Measurements from ENCODE around the gene ZNF608.

ZNF608 gene

DNA sequence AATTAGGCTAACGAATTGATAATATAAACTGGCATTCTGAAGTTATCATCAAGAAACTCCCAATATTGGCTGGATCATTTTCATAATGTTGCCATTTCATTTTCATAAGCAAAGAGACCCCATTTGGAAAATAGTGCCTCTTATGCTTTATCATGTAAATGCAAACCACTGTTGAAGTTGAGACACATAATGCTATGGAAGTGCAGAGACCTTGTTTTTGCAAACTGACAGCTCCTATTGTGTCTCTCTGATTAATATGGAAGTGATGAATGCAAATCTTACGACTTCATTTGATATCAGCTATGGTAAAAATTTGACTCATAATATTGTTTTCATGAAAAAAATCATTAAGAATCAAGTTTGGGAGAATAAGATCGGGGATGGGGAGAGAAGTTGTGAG, 25.3 kb upstream of the ZNF608 start:
- no peaks in the 10 kb centered on the region for H3K4me1 Mint-ChIP-seq (ENCODE audit: low read depth)
- peaks cover 1% of the 10 kb centered on the region for H3K9me3 Mint-ChIP-seq
- H3K27me3 Mint-ChIP-seq = no peaks in the 10 kb centered on the region
- no peaks in the 10 kb centered on the region for H3K36me3 Mint-ChIP-seq (ENCODE audit: low read depth)
- DNase-seq = no peak
- H3K4me3 Mint-ChIP-seq = no peak overlapping the region
- no peak overlapping the region for H3K27ac Mint-ChIP-seq

DNA sequence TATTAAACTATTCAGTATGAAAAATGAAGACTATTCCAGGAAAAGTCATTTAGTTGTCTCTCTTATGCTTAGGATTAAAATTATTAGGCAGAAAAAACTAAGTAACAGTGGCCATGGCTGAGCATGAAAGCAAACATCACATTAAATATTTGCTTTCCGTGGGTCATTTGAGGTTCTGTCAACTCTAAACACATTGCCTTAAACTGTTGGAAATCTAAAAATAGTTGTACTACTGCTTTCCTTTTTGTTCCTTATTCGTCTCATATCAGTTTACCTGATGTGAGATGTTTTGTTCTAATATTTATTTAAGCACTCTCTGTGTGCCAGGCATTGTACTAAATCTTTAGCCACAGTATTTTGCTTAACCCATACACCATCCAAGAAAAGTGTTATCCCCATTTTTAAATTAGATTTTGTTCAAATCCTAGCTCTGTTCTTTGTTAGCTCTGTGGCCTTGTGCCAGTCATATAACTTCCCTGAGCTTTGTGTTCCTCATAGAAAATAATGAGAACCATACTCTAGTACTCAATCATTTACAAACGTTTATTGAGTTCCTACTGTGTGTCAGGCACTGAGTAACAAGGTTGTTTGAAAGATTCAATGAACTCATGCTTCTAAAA, 18.7 kb upstream of the ZNF608 start:
- no peak for DNase-seq
- Mint-ChIP-seq H3K36me3 (ENCODE audit: low read depth) (no peaks in the 10 kb centered on the region), H3K4me3 (no peak overlapping the region), H3K9me3 (peaks cover 3% of the 10 kb centered on the region), H3K27me3 (peaks cover 3% of the 10 kb centered on the region), H3K27ac (no peak overlapping the region), H3K4me1 (ENCODE audit: low read depth) (no peaks in the 10 kb centered on the region)

GRCh38 chr5:124764585-124764984, 18.1 kb upstream of the ZNF608 start:
- no peak overlapping the region for H3K27ac Mint-ChIP-seq
- no peaks in the 10 kb centered on the region for H3K4me1 Mint-ChIP-seq (ENCODE audit: low read depth)
- H3K36me3 Mint-ChIP-seq (ENCODE audit: low read depth) = no peaks in the 10 kb centered on the region
- peaks cover 3% of the 10 kb centered on the region for H3K27me3 Mint-ChIP-seq
- H3K9me3 Mint-ChIP-seq = peaks cover 3% of the 10 kb centered on the region
- no peak overlapping the region for H3K4me3 Mint-ChIP-seq
- DNase-seq = no peak

- no peak overlapping the region for H3K4me3 Mint-ChIP-seq
- H3K27ac Mint-ChIP-seq = no peak overlapping the region
- peaks cover 3% of the 10 kb centered on the region for H3K27me3 Mint-ChIP-seq
- no peaks in the 10 kb centered on the region for H3K4me1 Mint-ChIP-seq (ENCODE audit: low read depth)
- H3K9me3 Mint-ChIP-seq = no peaks in the 10 kb centered on the region
- DNase-seq = no peak
- no peaks in the 10 kb centered on the region for H3K36me3 Mint-ChIP-seq (ENCODE audit: low read depth)
Observed at GRCh38 chr5:124761010-124761409, 14.6 kb upstream of the ZNF608 start.

DNA sequence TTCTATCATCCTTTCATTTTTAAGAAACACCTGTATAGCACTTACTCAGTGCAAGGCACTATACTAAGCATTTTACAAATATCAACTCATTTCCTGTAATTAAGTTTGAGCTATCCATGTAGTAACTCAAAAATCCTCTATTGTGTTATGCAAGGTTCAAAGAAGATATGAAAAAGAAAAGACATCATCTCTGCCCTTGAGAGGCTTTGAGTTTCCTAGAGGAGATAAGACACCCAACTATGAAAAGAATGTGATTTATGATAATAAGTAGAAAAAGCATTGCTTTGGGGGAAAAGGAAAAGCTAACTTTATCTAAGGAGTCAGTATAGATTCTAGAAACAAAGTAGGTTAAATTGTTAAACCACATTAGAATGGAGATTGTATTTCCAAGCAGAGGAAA, 14.2 kb upstream of the ZNF608 start:
- Mint-ChIP-seq H3K27me3 (peaks cover 3% of the 10 kb centered on the region), H3K27ac (no peak overlapping the region), H3K4me1 (ENCODE audit: low read depth) (no peaks in the 10 kb centered on the region), H3K36me3 (ENCODE audit: low read depth) (no peaks in the 10 kb centered on the region), H3K9me3 (no peaks in the 10 kb centered on the region), H3K4me3 (no peak overlapping the region)
- DNase-seq = no peak

DNA sequence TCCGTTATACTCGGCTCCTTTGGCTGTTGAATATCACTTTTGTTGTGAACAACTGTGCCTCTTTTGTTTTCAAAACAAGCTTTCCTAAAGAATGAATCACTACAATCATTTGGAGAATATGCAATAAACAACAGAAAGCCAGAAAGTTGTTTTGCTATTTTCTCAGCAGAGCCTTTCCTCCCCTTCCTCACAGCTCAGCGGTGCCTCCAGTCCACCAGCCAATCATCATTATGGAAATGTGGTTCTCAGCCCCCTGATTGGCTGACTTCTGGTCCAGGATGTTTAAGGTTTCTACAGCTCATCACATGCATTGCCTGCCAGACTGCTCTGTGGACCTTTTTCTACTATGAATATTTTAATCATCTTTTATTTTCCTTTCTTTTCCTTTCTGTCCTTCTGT, 9.1 kb upstream of the ZNF608 start:
- H3K36me3 Mint-ChIP-seq (ENCODE audit: low read depth) = no peaks in the 10 kb centered on the region
- DNase-seq = no peak
- H3K9me3 Mint-ChIP-seq = no peaks in the 10 kb centered on the region
- peaks cover 11% of the 10 kb centered on the region for H3K27me3 Mint-ChIP-seq
- no peaks in the 10 kb centered on the region for H3K4me1 Mint-ChIP-seq (ENCODE audit: low read depth)
- no peak overlapping the region for H3K4me3 Mint-ChIP-seq
- H3K27ac Mint-ChIP-seq = no peak overlapping the region

DNA sequence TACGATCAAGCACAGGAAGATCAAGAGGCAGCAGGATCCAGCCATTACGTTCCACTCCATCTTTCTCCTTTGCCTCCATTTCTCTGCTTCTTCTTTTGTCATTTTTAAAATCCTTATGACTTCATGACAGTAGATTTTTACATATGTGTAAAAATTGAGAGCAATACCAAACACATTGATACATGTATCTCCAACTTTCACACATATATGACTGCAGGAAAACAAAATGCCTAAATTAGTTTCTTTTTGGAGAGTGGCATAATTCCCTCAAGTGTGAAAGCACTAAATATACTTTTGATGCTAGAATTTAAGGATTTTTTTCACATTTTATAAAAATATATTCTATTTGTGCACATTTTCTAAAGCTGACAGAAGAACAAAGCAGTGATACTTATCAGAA, 8.6 kb upstream of the ZNF608 start:
- no peak overlapping the region for H3K27ac Mint-ChIP-seq
- peaks cover 16% of the 10 kb centered on the region for H3K27me3 Mint-ChIP-seq
- H3K4me1 Mint-ChIP-seq (ENCODE audit: low read depth) = no peaks in the 10 kb centered on the region
- no peaks in the 10 kb centered on the region for H3K36me3 Mint-ChIP-seq (ENCODE audit: low read depth)
- no peak overlapping the region for H3K4me3 Mint-ChIP-seq
- H3K9me3 Mint-ChIP-seq = no peaks in the 10 kb centered on the region
- DNase-seq = no peak

GRCh38 chr5:124754206-124754927, 7.9 kb upstream of the ZNF608 start:
- peaks cover 17% of the 10 kb centered on the region for H3K27me3 Mint-ChIP-seq
- H3K36me3 Mint-ChIP-seq (ENCODE audit: low read depth) = no peaks in the 10 kb centered on the region
- H3K4me3 Mint-ChIP-seq = no peak overlapping the region
- no peaks in the 10 kb centered on the region for H3K9me3 Mint-ChIP-seq
- no peaks in the 10 kb centered on the region for H3K4me1 Mint-ChIP-seq (ENCODE audit: low read depth)
- no peak overlapping the region for H3K27ac Mint-ChIP-seq
- no peak for DNase-seq

DNA sequence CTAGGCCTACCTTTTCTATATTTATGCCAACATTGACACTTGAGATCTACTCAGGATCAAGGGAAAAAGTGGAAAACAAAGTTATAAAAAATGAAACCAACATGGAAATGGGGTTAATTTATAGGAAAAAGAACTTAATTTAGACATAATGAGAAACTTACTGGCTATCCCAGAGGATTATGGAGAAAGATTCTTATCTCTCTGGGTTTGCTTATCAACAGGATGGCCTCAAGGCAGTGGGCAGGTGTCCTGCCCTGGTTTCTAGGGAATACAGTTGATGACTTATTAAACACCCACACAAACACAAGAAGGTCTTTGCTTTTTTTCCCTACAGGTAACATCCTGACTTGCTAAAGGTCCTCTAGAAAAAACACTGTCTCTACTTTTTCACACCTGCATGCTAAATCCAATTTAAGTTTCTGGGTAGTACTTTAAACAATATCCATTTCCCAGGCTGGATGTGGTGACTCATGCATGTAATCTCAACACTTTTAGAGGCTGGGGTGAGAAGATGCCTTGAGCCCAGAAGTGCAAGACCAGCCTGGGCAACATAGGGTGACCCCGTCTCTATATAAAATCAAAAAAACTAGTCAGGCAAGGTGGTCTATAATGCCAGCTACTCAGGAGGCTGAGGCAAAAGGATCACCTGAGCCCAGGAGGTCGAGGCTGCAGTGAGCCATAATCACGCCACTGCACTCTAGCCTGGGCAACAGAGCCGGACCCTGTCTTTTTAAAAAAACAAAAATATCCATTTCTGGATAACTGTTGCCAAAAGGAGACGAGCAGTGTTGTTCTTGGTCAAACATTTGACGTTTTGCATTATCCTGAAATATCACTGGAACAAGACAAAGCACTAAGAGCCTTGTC, 6.6 kb upstream of the ZNF608 start:
- no peak overlapping the region for H3K27ac Mint-ChIP-seq
- no peak overlapping the region for H3K4me3 Mint-ChIP-seq
- H3K9me3 Mint-ChIP-seq = no peaks in the 10 kb centered on the region
- H3K4me1 Mint-ChIP-seq (ENCODE audit: low read depth) = peaks cover 11% of the 10 kb centered on the region
- DNase-seq = no peak
- no peaks in the 10 kb centered on the region for H3K36me3 Mint-ChIP-seq (ENCODE audit: low read depth)
- peaks cover 17% of the 10 kb centered on the region for H3K27me3 Mint-ChIP-seq

DNA sequence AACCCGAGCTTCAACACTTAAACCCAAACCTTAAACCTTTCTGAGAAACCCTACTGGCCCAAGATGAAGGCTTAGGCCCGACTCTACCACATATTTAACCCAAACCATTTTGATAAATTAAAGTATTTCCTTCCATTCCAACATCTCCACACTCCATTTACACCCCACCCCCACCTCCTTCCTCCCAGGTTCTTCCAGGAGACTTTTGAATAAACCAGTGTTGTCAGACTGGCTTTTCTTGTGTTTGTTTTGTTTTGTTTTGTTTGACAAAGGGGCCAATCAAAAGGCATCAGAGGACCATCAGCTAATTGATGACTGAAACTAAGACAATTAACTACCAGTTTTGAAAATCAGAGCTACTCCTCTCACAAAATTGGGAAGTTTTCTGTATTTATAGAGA, 4.6 kb upstream of the ZNF608 start:
- DNase-seq = no peak
- H3K27ac Mint-ChIP-seq = no peak overlapping the region
- H3K9me3 Mint-ChIP-seq = no peaks in the 10 kb centered on the region
- peaks cover 28% of the 10 kb centered on the region for H3K4me1 Mint-ChIP-seq (ENCODE audit: low read depth)
- H3K4me3 Mint-ChIP-seq = no peak overlapping the region
- no peaks in the 10 kb centered on the region for H3K36me3 Mint-ChIP-seq (ENCODE audit: low read depth)
- peaks cover 17% of the 10 kb centered on the region for H3K27me3 Mint-ChIP-seq

DNA sequence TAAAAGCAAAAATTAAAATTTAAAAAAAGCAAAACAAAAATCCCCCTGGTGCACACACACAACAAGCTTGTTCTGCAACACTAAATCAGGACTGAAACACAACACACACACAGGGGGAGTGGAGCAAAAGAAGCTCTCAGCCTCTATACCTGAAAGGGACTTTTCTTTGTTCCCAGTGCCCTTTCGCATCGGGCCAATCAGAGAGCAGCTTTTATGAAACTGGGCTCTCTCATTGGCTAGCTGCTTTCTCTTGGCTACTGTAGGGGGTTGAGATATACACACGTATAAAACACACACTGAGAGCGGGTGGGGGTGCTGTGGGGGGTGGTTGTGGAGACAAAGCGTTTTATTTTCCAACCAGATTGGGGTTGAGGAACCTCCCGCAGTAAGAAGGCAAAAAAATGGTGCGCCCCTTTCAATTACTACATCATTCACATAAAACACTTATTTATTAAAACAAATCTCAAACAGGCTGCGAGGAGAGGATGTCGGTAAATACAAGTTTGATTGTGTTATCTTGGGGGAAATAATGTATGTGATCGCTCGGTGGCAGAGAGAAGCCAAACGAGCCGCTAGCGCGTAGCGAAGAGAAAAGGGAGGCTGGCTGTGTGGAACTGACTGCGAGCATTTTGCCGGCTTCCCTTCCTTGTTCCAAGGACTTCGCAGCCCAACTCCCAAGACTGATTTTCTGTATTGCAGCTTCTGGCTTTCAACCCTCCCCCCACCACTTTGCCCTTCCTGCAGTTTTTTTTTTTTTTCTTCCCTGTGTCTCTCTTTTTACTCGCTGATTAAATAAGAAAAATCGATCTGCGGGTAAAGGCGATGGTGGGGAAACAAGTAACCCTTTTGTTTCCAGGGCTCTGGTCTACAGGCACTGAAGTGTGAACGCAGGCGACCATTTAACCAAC, 2.5 kb upstream of the ZNF608 start:
- Mint-ChIP-seq H3K36me3 (ENCODE audit: low read depth) (no peaks in the 10 kb centered on the region), H3K4me3 (peak overlapping the region; percentile 45), H3K27ac (no peak overlapping the region), H3K9me3 (no peaks in the 10 kb centered on the region), H3K4me1 (ENCODE audit: low read depth) (peaks cover 28% of the 10 kb centered on the region), H3K27me3 (peaks cover 17% of the 10 kb centered on the region)
- no peak for DNase-seq

GRCh38 chr5:124747791-124748686, 1.6 kb upstream of the ZNF608 start:
- H3K27ac Mint-ChIP-seq = no peak overlapping the region
- no peak for DNase-seq

GRCh38 chr5:124746916-124747790, 714 bp upstream of the ZNF608 start:
- Mint-ChIP-seq H3K4me1 (ENCODE audit: low read depth) (peaks cover 28% of the 10 kb centered on the region), H3K4me3 (peak overlapping the region; percentile 43), H3K36me3 (ENCODE audit: low read depth) (no peaks in the 10 kb centered on the region), H3K27ac (no peak overlapping the region), H3K9me3 (no peaks in the 10 kb centered on the region), H3K27me3 (peaks cover 17% of the 10 kb centered on the region)
- no peak for DNase-seq

More at GRCh38 chr5:124747791-124748686, 1.6 kb upstream of the ZNF608 start:
- peaks cover 28% of the 10 kb centered on the region for H3K4me1 Mint-ChIP-seq (ENCODE audit: low read depth)
- H3K27me3 Mint-ChIP-seq = peaks cover 17% of the 10 kb centered on the region
- H3K4me3 Mint-ChIP-seq = peak overlapping the region; percentile 43
- no peaks in the 10 kb centered on the region for H3K36me3 Mint-ChIP-seq (ENCODE audit: low read depth)
- H3K9me3 Mint-ChIP-seq = no peaks in the 10 kb centered on the region

Data from activated T-cell treated with anti-CD3 and anti-CD28 coated beads, Interleukin-2, amount 50 U/mL, for 24 hours (primary cell).